ENCODE data around the gene IRF2BP2.

The IRF2BP2 gene

GRCh38 chr1:234603221-234604204 is 6.5 kb downstream of the IRF2BP2 start:
- TF ChIP-seq TCF12 (IDR thresholded peaks at IDR 0.05; ENCODE audit: low read depth) (no peak), FOXM1 (IDR thresholded peaks at IDR 0.05; ENCODE audit: borderline replicate concordance, low read depth) (no peak), TAF1 (IDR thresholded peaks at IDR 0.05; ENCODE audit: low read depth) (no peak), TEAD4 (IDR thresholded peaks at IDR 0.05) (no peak), NFIC (IDR thresholded peaks at IDR 0.05) (no peak), YY1 (IDR thresholded peaks at IDR 0.05; ENCODE audit: low read depth) (no peak), ZBTB7A (IDR thresholded peaks at IDR 0.05; ENCODE audit: low read depth) (no peak), EP300 (IDR thresholded peaks at IDR 0.05; ENCODE audit: borderline replicate concordance) (no peak), CREB1 (IDR thresholded peaks at IDR 0.05; ENCODE audit: low read depth) (no peak), EGR1 (IDR thresholded peaks at IDR 0.05) (no peak), RAD21 (IDR thresholded peaks at IDR 0.05; ENCODE audit: low read depth) (no peak), CEBPB (IDR thresholded peaks at IDR 0.05) (no peak), REST (IDR thresholded peaks at IDR 0.05; ENCODE audit: low read depth) (no peak)
- TF ChIP-seq, protein P1, sequence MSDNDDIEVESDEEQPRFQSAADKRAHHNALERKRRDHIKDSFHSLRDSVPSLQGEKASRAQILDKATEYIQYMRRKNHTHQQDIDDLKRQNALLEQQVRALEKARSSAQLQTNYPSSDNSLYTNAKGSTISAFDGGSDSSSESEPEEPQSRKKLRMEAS (IDR thresholded peaks at IDR 0.05), result no peak
- TF ChIP-seq, protein P2, sequence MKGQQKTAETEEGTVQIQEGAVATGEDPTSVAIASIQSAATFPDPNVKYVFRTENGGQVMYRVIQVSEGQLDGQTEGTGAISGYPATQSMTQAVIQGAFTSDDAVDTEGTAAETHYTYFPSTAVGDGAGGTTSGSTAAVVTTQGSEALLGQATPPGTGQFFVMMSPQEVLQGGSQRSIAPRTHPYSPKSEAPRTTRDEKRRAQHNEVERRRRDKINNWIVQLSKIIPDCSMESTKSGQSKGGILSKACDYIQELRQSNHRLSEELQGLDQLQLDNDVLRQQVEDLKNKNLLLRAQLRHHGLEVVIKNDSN (IDR thresholded peaks at IDR 0.05), result no peak

- no peak for TF ChIP-seq RAD21 (IDR thresholded peaks at IDR 0.05; ENCODE audit: low read depth)
- TF ChIP-seq, protein P1 (IDR thresholded peaks at IDR 0.05), result no peak
- 0 out of 2 replicates have a peak, but pooled peaks have one; percentile 22 for TF ChIP-seq NFIC (IDR thresholded peaks at IDR 0.05)
- TF ChIP-seq FOXM1 (IDR thresholded peaks at IDR 0.05; ENCODE audit: borderline replicate concordance, low read depth), result no peak; the same call in 1 of the 2 replicates
- no peak; the same call in 1 of the 2 replicates for TF ChIP-seq EP300 (IDR thresholded peaks at IDR 0.05; ENCODE audit: borderline replicate concordance)
- TF ChIP-seq YY1 (IDR thresholded peaks at IDR 0.05; ENCODE audit: low read depth), result no peak
- peak; percentile 51; the same call in 1 of the 2 replicates for TF ChIP-seq TEAD4 (IDR thresholded peaks at IDR 0.05)
- no peak for TF ChIP-seq REST (IDR thresholded peaks at IDR 0.05; ENCODE audit: low read depth)
- TF ChIP-seq ZBTB7A (IDR thresholded peaks at IDR 0.05; ENCODE audit: low read depth), result no peak
- TF ChIP-seq EGR1 (IDR thresholded peaks at IDR 0.05), result no peak
- TF ChIP-seq, protein P2 (IDR thresholded peaks at IDR 0.05), result peak; percentile 23; the same call in 1 of the 2 replicates
- TF ChIP-seq CEBPB (IDR thresholded peaks at IDR 0.05), result no peak
- TF ChIP-seq TCF12 (IDR thresholded peaks at IDR 0.05; ENCODE audit: low read depth), result peak; percentile 39; the same call in 1 of the 2 replicates
- 0 out of 2 replicates have a peak, but pooled peaks have one; percentile 5 for TF ChIP-seq CREB1 (IDR thresholded peaks at IDR 0.05; ENCODE audit: low read depth)
Observed at GRCh38 chr1:234602334-234603220, 7.4 kb downstream of the IRF2BP2 start.

DNA sequence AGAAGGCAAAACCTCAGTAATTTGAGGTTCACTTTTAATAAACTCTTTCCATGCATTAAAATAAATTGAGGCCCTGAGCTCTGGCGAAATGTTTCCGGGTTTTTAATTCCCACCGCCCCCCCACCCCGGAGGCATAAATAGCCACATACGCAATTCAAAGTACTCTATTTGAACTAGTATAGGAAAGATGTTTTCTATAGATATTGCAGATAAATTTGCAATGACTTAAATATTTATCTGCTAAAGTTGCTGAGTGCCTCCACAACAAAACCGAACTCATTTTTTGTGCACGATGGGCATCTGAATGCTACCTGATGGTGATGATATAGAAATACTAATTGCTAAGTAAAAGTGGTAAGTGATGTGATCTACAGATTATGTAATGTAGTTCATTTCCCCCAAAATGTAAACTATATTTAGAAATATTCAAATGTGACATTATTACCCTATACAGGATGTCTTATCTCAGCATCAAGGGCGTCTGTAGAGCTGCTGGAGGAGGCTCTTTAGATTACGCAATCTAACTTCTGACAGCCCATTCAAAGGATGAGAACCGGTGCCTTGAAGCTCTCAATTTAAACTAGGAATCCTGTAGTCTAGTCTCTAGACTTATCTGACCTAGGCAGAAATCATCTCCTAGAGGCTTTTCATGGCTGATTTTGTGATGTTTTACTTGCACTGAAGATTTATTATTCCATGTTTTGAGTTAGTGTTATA is 8.5 kb downstream of the IRF2BP2 start:
- TF ChIP-seq, protein P2 (IDR thresholded peaks at IDR 0.05), result no peak
- TF ChIP-seq YY1 (IDR thresholded peaks at IDR 0.05; ENCODE audit: low read depth) (no peak), CEBPB (IDR thresholded peaks at IDR 0.05) (peak; percentile 95), EGR1 (IDR thresholded peaks at IDR 0.05) (no peak), REST (IDR thresholded peaks at IDR 0.05; ENCODE audit: low read depth) (no peak), RAD21 (IDR thresholded peaks at IDR 0.05; ENCODE audit: low read depth) (no peak)
- TF ChIP-seq, protein P1 (IDR thresholded peaks at IDR 0.05), result no peak
